NCI-H524 (cell line): ENCODE results near the gene ATG9B.
"Not testable (repeated sequence)": the region's sequence is repeated elsewhere in the genome, so short reads cannot be mapped to it uniquely, and the experiment has no call there.

Source experiments
- DNase-seq, 2 experiments: peaks; one replicate each; lab custom pipeline; 2025; lab: John Stamatoyannopoulos, UW

The ATG9B gene

GRCh38 chr7:151017370-151017952, 6.8 kb downstream of the ATG9B start:
- peak in 1 of 2 experiments; percentile 40 for DNase-seq

GRCh38 chr7:151016942-151017341, 7.4 kb downstream of the ATG9B start:
- no peak for DNase-seq

GRCh38 chr7:151016505-151016904, 7.8 kb downstream of the ATG9B start:
- DNase-seq = no peak

GRCh38 chr7:151015967-151016366, 8.3 kb downstream of the ATG9B start:
- no peak for DNase-seq

GRCh38 chr7:151014950-151015349, 9.3 kb downstream of the ATG9B start:
- no peak for DNase-seq

- peak in 1 of 2 experiments; percentile 29 for DNase-seq
These were observed 10.4 kb downstream of the ATG9B start for GRCh38 chr7:151013733-151014497.

GRCh38 chr7:151013356-151013732, 10.9 kb downstream of the ATG9B start:
- no peak for DNase-seq

- peak in 1 of 2 experiments; percentile 34 for DNase-seq
These were observed 11.4 kb downstream of the ATG9B start for GRCh38 chr7:151012911-151013347.

GRCh38 chr7:151012031-151012692, 12.1 kb downstream of the ATG9B start:
- DNase-seq = no peak

- DNase-seq = not testable (repeated sequence)
These were observed 12.7 kb downstream of the ATG9B start for GRCh38 chr7:151011616-151012015.

- DNase-seq = no peak
These were observed 13.2 kb downstream of the ATG9B start for GRCh38 chr7:151011097-151011409.

GRCh38 chr7:151010307-151011096, 13.8 kb downstream of the ATG9B start:
- no peak for DNase-seq

- no peak for DNase-seq
These were observed 14.3 kb downstream of the ATG9B start for GRCh38 chr7:151010037-151010306.

- no peak for DNase-seq
These were observed 14.8 kb downstream of the ATG9B start for GRCh38 chr7:151009327-151010036.

- DNase-seq = no peak
These were observed 15.6 kb downstream of the ATG9B start for GRCh38 chr7:151008511-151009323.

GRCh38 chr7:151008143-151008510, 16.2 kb downstream of the ATG9B start:
- DNase-seq = no peak

GRCh38 chr7:151007469-151007898, 16.8 kb downstream of the ATG9B start:
- DNase-seq = no peak

- no peak for DNase-seq
These were observed 17.5 kb downstream of the ATG9B start for GRCh38 chr7:151006590-151007300.

- DNase-seq = peak in 1 of 2 experiments; percentile 57
These were observed 18.7 kb downstream of the ATG9B start for GRCh38 chr7:151005566-151005965.

GRCh38 chr7:151003572-151003971, 20.7 kb downstream of the ATG9B start:
- no peak for DNase-seq

GRCh38 chr7:151001546-151001945, 22.7 kb downstream of the ATG9B start:
- no peak for DNase-seq
